GM12872 (cell line): Measurements from ENCODE around the gene ATAD2B.

ENCODE experiments used
- TF ChIP-seq, protein P1 (sequence below): IDR thresholded peaks from 3 replicates; pipeline ENCODE4 v1.5.1; 2011; ENCODE audit warnings: low read depth, mild to moderate bottlenecking, low read length, moderate library complexity; ENCODE audit not compliant: insufficient read depth

ATAD2B gene

DNA sequence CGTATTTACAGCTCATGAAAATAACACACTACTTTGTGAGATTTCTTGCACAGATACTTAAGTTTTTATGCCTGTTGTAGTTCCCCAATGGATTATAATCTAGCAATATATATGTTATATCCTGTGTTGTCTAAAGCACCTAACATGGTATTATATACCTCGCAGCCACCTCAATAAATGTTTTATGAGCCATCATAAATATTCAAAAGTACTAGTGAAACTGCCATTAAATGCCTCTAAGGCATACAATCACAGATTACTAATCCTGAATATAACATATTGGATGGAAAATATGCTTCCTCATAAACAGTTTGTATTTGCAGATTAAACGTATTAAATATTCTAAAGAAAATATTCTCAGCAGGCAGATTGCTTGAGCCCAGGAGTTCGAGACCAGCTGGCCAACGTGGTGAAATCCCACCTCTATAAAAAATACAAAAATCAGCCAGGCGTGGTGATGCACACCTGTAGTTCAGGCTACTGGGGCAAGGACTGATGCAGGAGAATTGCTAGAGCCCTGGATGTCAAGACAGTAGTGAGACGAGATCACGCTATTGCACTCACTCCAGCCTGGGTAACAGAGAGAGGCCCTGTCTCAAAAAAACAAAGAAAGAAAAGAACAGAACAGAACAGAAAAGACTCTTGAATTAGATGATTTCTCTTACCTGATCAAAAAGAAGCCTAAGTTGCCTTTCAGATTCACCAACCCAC, 64.1 kb downstream of the ATAD2B start:
- TF ChIP-seq, protein P1, sequence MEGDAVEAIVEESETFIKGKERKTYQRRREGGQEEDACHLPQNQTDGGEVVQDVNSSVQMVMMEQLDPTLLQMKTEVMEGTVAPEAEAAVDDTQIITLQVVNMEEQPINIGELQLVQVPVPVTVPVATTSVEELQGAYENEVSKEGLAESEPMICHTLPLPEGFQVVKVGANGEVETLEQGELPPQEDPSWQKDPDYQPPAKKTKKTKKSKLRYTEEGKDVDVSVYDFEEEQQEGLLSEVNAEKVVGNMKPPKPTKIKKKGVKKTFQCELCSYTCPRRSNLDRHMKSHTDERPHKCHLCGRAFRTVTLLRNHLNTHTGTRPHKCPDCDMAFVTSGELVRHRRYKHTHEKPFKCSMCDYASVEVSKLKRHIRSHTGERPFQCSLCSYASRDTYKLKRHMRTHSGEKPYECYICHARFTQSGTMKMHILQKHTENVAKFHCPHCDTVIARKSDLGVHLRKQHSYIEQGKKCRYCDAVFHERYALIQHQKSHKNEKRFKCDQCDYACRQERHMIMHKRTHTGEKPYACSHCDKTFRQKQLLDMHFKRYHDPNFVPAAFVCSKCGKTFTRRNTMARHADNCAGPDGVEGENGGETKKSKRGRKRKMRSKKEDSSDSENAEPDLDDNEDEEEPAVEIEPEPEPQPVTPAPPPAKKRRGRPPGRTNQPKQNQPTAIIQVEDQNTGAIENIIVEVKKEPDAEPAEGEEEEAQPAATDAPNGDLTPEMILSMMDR = no peak

DNA sequence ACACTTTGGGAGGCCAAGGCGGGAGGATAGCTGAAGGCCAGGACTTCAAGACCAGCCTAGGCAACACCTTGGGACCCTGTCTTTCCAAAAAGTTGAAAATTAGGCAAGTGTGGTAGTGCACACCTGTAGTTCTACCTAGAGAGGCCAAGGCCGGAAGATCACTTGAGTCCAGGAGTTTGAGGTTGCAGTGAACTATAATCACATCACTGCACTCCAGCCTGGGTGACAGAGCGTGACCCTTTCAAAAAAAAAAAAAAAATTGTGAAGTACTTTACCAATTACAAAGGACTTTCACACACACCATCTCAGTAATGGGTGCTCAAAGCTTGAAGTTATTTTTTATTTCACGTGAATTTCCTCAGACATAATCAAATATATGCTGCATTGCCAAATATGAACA, 65.0 kb downstream of the ATAD2B start:
- TF ChIP-seq, protein P1 = no peak

DNA sequence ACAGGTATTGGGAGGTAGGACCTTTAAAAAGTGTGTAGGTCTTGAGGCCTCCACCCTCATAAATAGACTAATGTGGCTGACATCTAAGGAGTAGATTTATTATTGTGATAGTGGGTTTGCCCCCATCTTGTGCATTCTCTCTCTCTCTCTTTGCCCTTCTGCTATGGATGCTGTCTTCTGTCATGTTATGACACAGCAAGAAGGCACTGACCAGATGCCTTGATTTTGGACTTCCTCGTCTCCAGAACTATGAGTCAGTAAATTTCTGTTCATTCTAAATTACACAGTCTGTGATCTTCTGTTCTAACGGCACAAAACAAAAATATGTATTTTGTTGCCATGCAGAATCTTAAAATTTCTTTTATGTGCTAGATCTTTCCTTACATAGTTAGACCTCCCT, 66.9 kb downstream of the ATAD2B start:
- TF ChIP-seq, protein P1 = no peak

DNA sequence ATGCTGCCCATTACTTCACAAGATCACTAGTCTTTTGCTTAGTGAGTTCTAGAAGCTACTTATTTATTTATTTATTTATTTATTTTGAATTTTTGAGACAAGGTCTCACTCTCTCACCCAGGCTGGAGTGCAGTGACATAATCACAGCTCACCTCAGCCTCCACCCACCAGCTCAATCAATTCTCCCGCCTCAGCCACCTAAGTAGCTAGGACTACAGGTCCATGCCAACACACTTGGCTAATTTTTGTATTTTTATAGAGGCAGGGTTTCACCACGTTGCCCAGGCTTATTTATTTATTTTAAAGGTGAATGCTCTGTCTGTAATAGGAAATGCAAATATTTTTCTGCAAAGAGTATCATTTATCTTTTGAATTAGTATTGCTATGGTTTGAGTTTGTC, 67.7 kb downstream of the ATAD2B start:
- TF ChIP-seq, protein P1 = no peak

DNA sequence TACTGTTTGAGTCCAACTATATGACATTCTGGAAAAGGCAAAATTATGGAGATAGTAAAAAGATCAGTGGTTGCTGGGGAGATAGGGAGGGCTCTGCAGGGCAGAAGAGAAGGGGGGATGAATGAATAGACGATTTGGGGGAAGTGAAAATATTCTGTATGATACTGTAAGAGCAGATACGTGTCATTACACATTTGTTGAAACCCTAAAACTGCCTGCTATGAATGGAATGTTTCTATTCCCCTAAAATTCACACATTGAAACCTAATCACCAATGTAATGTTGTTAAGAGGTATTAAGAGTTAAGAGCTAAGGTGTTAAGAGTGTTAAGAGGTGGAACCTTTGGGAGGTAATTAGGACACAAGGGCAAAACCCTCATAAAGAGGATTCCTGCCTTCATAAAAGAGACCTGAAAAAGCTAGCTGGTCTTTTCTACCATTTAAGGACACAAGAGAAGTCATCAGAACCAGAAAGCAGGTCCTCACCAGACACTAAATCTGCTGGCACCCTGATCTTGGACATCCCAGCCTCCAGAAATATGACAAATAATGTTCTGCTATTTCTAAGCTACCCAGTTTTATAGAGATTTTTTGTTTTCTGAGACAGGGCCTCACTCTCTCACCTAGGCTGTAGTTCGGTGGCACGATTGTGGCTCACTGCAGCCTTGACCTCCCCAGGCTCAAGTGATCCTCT, 76.2 kb downstream of the ATAD2B start:
- TF ChIP-seq, protein P1 = no peak

DNA sequence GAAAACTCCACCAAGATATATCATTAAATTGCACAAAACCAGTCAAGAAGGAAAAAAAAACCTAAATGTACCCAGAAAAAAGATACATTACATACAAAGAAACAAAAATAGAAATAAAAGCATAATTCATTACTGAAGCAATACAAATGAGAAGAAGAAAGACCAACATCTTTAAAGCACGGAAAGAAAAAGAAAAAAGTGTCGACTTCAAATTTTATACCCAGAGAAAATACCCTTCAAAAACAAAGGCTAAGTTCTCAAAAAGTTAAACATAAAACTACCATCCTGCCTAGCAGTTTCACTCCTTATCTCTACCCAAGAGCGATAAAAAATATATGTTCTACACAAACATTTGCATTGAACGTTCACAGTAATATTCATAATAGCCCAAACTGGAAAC, 82.0 kb downstream of the ATAD2B start:
- TF ChIP-seq, protein P1 = no peak

DNA sequence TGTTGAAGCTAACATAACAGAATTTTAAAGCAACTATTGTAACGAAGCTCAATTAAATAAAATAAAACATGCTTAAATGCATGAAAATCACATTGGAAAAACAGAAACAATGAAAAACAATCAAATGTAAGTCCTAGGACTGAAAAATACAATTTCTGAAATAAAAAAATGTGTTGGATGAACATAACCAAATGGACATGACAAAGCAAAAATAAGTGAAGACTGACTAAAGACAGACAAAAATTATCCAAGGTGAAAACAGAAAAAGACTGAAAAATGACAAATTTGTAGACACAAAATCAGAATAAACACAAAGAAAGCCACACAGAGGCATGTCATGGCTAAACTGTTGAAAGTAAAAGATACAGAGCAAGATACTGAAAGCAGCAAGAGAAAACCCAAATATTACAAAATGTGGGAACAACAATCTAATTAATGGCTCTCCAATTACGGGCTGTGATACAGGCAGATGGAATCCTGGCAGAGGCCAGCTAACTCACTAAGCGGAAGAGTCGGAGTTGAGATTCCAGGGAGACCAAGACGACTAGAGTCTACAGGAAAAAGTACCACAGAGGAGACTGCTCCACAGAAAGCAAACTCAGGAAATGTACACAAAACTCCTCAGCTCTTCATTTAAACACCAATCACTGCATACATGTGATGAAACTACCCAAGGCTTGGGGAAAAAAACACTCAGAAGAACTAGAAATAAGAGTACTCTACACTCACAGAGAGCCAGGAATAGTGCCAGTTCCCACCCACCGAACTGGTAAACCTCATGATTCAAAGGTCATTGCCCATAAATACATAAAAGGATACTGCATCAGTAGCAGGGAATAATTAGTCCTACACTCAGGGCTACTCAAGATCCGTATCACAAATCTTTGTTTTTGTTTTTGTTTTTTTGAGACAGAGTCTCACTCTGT, 83.6 kb downstream of the ATAD2B start:
- TF ChIP-seq, protein P1 = no peak
